Esophagus muscularis mucosa (tissue), 4 donors: ENCODE data around the gene KLF13.

Experiments
- CTCF ChIP-seq, 3 experiments: fragments of 200-600 bp in 2 of 3; fragments of 450-650 bp in 1 of 3; sonication (generic) in 2 of 3; IDR thresholded peaks; one replicate each; pipeline ENCODE4 v1.5.1; 2017 to 2019; ENCODE audit warnings: antibody characterized with exemption in 3 of 3, mild to moderate bottlenecking in 2 of 3, moderate library complexity in 1 of 3
- EP300 ChIP-seq: sonication (generic); formaldehyde crosslinking; IDR thresholded peaks from one replicate; pipeline ENCODE4 v1.6.1; 2017; ENCODE audit warnings: antibody characterized with exemption
- POLR2AphosphoS5 ChIP-seq, 2 donors: sonication (generic); formaldehyde crosslinking; IDR thresholded peaks; one replicate each; pipeline ENCODE4 v1.6.1; 2017; ENCODE audit warnings: antibody characterized with exemption in 2 of 2

- TF ChIP-seq CTCF (IDR thresholded peaks at IDR 0.05) (no peak), POLR2AphosphoS5 (IDR thresholded peaks at IDR 0.05) (no peak), EP300 (no peak)
Observed at GRCh38 chr15:31333119-31333518, 6.5 kb downstream of the KLF13 start.
